Mesenchymal stem cell (in vitro differentiated cells and primary cell): ENCODE results near the gene IFI27L2.

ENCODE experiments used
- DNase-seq: peaks from one replicate; pipeline ENCODE4 v3.0.0-alpha.2; 2013
- H2AFZ ChIP-seq: one replicate; pipeline ENCODE4 v1.6.1; 2013; ENCODE audit warnings: low read depth, mild to moderate bottlenecking, control low read depth, inconsistent platforms, low read length, moderate library complexity
- H2AK5ac ChIP-seq: 2 replicates; pipeline ENCODE4 v1.6.1; 2013; ENCODE audit warnings: low read length, moderate library complexity, mild to moderate bottlenecking, inconsistent platforms; ENCODE audit not compliant: severe bottlenecking
- H2BK120ac ChIP-seq: one replicate; pipeline ENCODE4 v1.6.1; 2013; ENCODE audit warnings: low read depth, mild to moderate bottlenecking, inconsistent platforms, low read length, moderate library complexity
- H2BK12ac ChIP-seq, 2 experiments: one replicate each; pipeline ENCODE4 v1.6.1; 2013; ENCODE audit warnings: inconsistent platforms in 2 of 2, low read length in 2 of 2, mild to moderate bottlenecking in 2 of 2, moderate library complexity in 2 of 2, control low read depth in 1 of 2
- H2BK15ac ChIP-seq: one replicate; pipeline ENCODE4 v1.6.1; 2013; ENCODE audit warnings: mild to moderate bottlenecking, low read depth, inconsistent platforms; ENCODE audit not compliant: poor library complexity, severe bottlenecking
- H2BK5ac ChIP-seq: 2 replicates; pipeline ENCODE4 v1.6.1; 2013; ENCODE audit warnings: low read depth, mild to moderate bottlenecking, low read length, control low read depth, inconsistent platforms; ENCODE audit not compliant: poor library complexity, severe bottlenecking
- H3K14ac ChIP-seq, 2 experiments: one replicate each; pipeline ENCODE4 v1.6.1; 2013; ENCODE audit warnings: inconsistent platforms in 2 of 2, low read length in 2 of 2, control low read depth in 1 of 2, mild to moderate bottlenecking in 1 of 2, moderate library complexity in 1 of 2
- H3K18ac ChIP-seq, 2 experiments: one replicate each; pipeline ENCODE4 v1.6.1; 2013; ENCODE audit warnings: inconsistent platforms in 2 of 2, low read length in 2 of 2, control low read depth in 1 of 2, low read depth in 1 of 2, mild to moderate bottlenecking in 1 of 2
- H3K23ac ChIP-seq, 2 experiments: one replicate each; pipeline ENCODE4 v1.6.1; 2013; ENCODE audit warnings: inconsistent platforms in 2 of 2, low read length in 2 of 2, mild to moderate bottlenecking in 2 of 2, moderate library complexity in 2 of 2, control low read depth in 1 of 2
- H3K27ac ChIP-seq: 2 replicates; pipeline ENCODE4 v1.5.1; 2013; ENCODE audit warnings: mild to moderate bottlenecking, moderate library complexity, low read length, control low read depth, inconsistent platforms; ENCODE audit not compliant: poor library complexity, severe bottlenecking
- H3K27me3 ChIP-seq, 2 experiments: 2 replicates each; pipeline versions ENCODE4 v1.6.1 to v1.7.0; 2013; ENCODE audit warnings: low read length in 2 of 2, mild to moderate bottlenecking in 2 of 2, moderate library complexity in 2 of 2, control low read depth in 1 of 2, inconsistent platforms in 1 of 2; ENCODE audit not compliant: control insufficient read depth in 1 of 2, insufficient read depth in 1 of 2
- H3K36me3 ChIP-seq, 2 experiments: 2 replicates each; pipeline versions ENCODE4 v1.6.1 to v1.7.0; 2013; ENCODE audit warnings: low read length in 2 of 2, control low read depth in 1 of 2, inconsistent platforms in 1 of 2, low read depth in 1 of 2, mild to moderate bottlenecking in 1 of 2; ENCODE audit not compliant: insufficient read depth in 2 of 2, control insufficient read depth in 1 of 2
- H3K4ac ChIP-seq, 2 experiments: one replicate each; pipeline ENCODE4 v1.6.1; 2013; ENCODE audit warnings: inconsistent platforms in 2 of 2, low read length in 2 of 2, mild to moderate bottlenecking in 2 of 2, moderate library complexity in 2 of 2, control low read depth in 1 of 2, low read depth in 1 of 2
- H3K4me1 ChIP-seq: 2 replicates; pipeline ENCODE4 v1.6.1; 2013; ENCODE audit warnings: low read depth, low read length, control low read depth; ENCODE audit not compliant: control insufficient read depth, insufficient read depth
- H3K4me2 ChIP-seq: 2 replicates; pipeline ENCODE4 v1.6.1; 2013; ENCODE audit warnings: low read length, mild to moderate bottlenecking, inconsistent platforms; ENCODE audit not compliant: poor library complexity, severe bottlenecking
- H3K4me3 ChIP-seq, 2 experiments: 2 replicates each; pipeline versions ENCODE4 v1.5.1 to v1.7.0; 2013; ENCODE audit warnings: low read length in 2 of 2, mild to moderate bottlenecking in 2 of 2, control low read depth in 1 of 2, low read depth in 1 of 2; ENCODE audit not compliant: insufficient read depth in 1 of 2
- H3K79me1 ChIP-seq: replicated peaks from 2 replicates; pipeline ENCODE4 v1.6.1; 2013; ENCODE audit warnings: mild to moderate bottlenecking, control low read depth, low read length, inconsistent platforms; ENCODE audit not compliant: poor library complexity, severe bottlenecking
- H3K9ac ChIP-seq: 2 replicates; pipeline ENCODE4 v1.7.0; 2013; ENCODE audit warnings: mild to moderate bottlenecking, low read length, moderate library complexity
- H3K9me3 ChIP-seq: 2 replicates; pipeline ENCODE4 v1.7.0; 2013; ENCODE audit warnings: mild to moderate bottlenecking, low read length; ENCODE audit not compliant: control insufficient read depth
- H4K8ac ChIP-seq: one replicate; pipeline ENCODE4 v1.6.1; 2013; ENCODE audit warnings: inconsistent platforms, mild to moderate bottlenecking, low read length, moderate library complexity
- H4K91ac ChIP-seq: one replicate; pipeline ENCODE4 v1.6.1; 2013; ENCODE audit warnings: mild to moderate bottlenecking, low read length, inconsistent platforms
- WGBS: methylation state at CpG from one replicate; pipeline ENCODE4 v1.1.7; 2013; ENCODE audit warnings: mixed read lengths; 5-methylcytosine and 5-hydroxymethylcytosine counted together

The IFI27L2 gene

GRCh38 chr14:94139421-94139820, 10.0 kb upstream of the IFI27L2 start:
- Histone ChIP-seq H2BK15ac (no peak overlapping the region), H2BK120ac (no peak overlapping the region), H3K4me3 (no peak overlapping the region), H3K4me2 (no peak overlapping the region), H3K4ac (no peak overlapping the region), H3K18ac (no peak overlapping the region), H3K36me3 (no peaks in the 10 kb centered on the region), H2BK12ac (no peak overlapping the region), H3K27ac (no peak overlapping the region), H3K9ac (no peak overlapping the region), H3K9me3 (peaks cover 5% of the 10 kb centered on the region), H4K8ac (no peak overlapping the region), H3K23ac (no peak overlapping the region), H2BK5ac (no peak overlapping the region), H2AFZ (no peak overlapping the region), H2AK5ac (no peak overlapping the region), H3K4me1 (peaks cover 2% of the 10 kb centered on the region), H3K14ac (no peak overlapping the region), H3K27me3 (peaks cover 16 to 27% of the 10 kb centered on the region in 2 experiments), H3K79me1 (no peaks in the 10 kb centered on the region), H4K91ac (no peak overlapping the region)
- 63% methylated on average over 5 of the region's 5 CpGs for WGBS
- DNase-seq, result no peak

- Histone ChIP-seq H3K4me2 (no peak overlapping the region), H3K27ac (no peak overlapping the region), H3K27me3 (peaks cover 16 to 27% of the 10 kb centered on the region in 2 experiments), H2BK5ac (no peak overlapping the region), H3K9ac (no peak overlapping the region), H3K23ac (no peak overlapping the region), H4K91ac (no peak overlapping the region), H3K4ac (no peak overlapping the region), H3K18ac (no peak overlapping the region), H3K9me3 (peaks cover 5% of the 10 kb centered on the region), H3K4me1 (peaks cover 2% of the 10 kb centered on the region), H3K4me3 (no peak overlapping the region), H3K36me3 (no peaks in the 10 kb centered on the region), H2BK15ac (no peak overlapping the region), H3K14ac (no peak overlapping the region), H2BK12ac (no peak overlapping the region), H2AK5ac (no peak overlapping the region), H3K79me1 (no peaks in the 10 kb centered on the region), H2BK120ac (no peak overlapping the region), H2AFZ (no peak overlapping the region), H4K8ac (no peak overlapping the region)
- WGBS, result 63% methylated on average over 4 of the region's 5 CpGs
- DNase-seq, result no peak
Measured at GRCh38 chr14:94139006-94139405, 9.6 kb upstream of the IFI27L2 start.

- H3K4ac ChIP-seq, result no peak overlapping the region
- H3K27ac ChIP-seq, result no peak overlapping the region
- H3K27me3 ChIP-seq, result peaks cover 16 to 27% of the 10 kb centered on the region in 2 experiments
- no peak overlapping the region for H3K14ac ChIP-seq
- peaks cover 5% of the 10 kb centered on the region for H3K9me3 ChIP-seq
- no peak overlapping the region for H4K8ac ChIP-seq
- no peak overlapping the region for H2AK5ac ChIP-seq
- H3K36me3 ChIP-seq, result no peaks in the 10 kb centered on the region
- H3K4me2 ChIP-seq, result no peak overlapping the region
- H3K23ac ChIP-seq, result no peak overlapping the region
- DNase-seq, result no peak
- H3K4me3 ChIP-seq, result no peak overlapping the region
- H3K79me1 ChIP-seq, result no peaks in the 10 kb centered on the region
- H3K9ac ChIP-seq, result no peak overlapping the region
- no peak overlapping the region for H2BK120ac ChIP-seq
- no peak overlapping the region for H2BK12ac ChIP-seq
- H4K91ac ChIP-seq, result no peak overlapping the region
- H3K18ac ChIP-seq, result no peak overlapping the region
- 89% methylated on average over 9 of the region's 9 CpGs for WGBS
- no peak overlapping the region for H2BK5ac ChIP-seq
- peaks cover 2% of the 10 kb centered on the region for H3K4me1 ChIP-seq
- no peak overlapping the region for H2BK15ac ChIP-seq
- H2AFZ ChIP-seq, result no peak overlapping the region
Measured at GRCh38 chr14:94138251-94138650, 8.8 kb upstream of the IFI27L2 start.

- H3K4me3 ChIP-seq, result no peak overlapping the region
- no peak overlapping the region for H3K4ac ChIP-seq
- no peak overlapping the region for H2AK5ac ChIP-seq
- no peak overlapping the region for H2BK5ac ChIP-seq
- H3K27ac ChIP-seq, result no peak overlapping the region
- H3K9ac ChIP-seq, result no peak overlapping the region
- H3K9me3 ChIP-seq, result peaks cover 5% of the 10 kb centered on the region
- H4K8ac ChIP-seq, result no peak overlapping the region
- peak; percentile 80 for DNase-seq
- H2BK120ac ChIP-seq, result no peak overlapping the region
- H2AFZ ChIP-seq, result no peak overlapping the region
- peaks cover 16 to 27% of the 10 kb centered on the region in 2 experiments for H3K27me3 ChIP-seq
- H3K23ac ChIP-seq, result no peak overlapping the region
- no peak overlapping the region for H2BK15ac ChIP-seq
- no peaks in the 10 kb centered on the region for H3K4me1 ChIP-seq
- no peak overlapping the region for H2BK12ac ChIP-seq
- 35% methylated on average over 18 of the region's 18 CpGs for WGBS
- no peaks in the 10 kb centered on the region for H3K36me3 ChIP-seq
- H3K18ac ChIP-seq, result no peak overlapping the region
- no peak overlapping the region for H3K14ac ChIP-seq
- no peak overlapping the region for H3K4me2 ChIP-seq
- no peaks in the 10 kb centered on the region for H3K79me1 ChIP-seq
- H4K91ac ChIP-seq, result no peak overlapping the region
Measured at GRCh38 chr14:94136575-94137331, 7.3 kb upstream of the IFI27L2 start.
